Prostate gland (tissue), 2 donors: ENCODE results near the gene PRDX1.

ENCODE experiments used
- POLR2AphosphoS5 ChIP-seq: sonication (generic); formaldehyde crosslinking; IDR thresholded peaks from one replicate; pipeline ENCODE4 v1.6.1; 2017; ENCODE audit warnings: antibody characterized with exemption
- TF ChIP-seq, protein P1 (sequence below), 4 experiments: fragments of 200-600 bp in 2 of 4; fragments of 450-650 bp in 2 of 4; sonication (generic) in 2 of 4; IDR thresholded peaks; 1 replicate in 3 of 4; 2 replicates in 1 of 4; pipeline ENCODE4 v1.5.1; 2016 to 2019; ENCODE audit warnings: antibody characterized with exemption in 4 of 4, mild to moderate bottlenecking in 2 of 4, moderate library complexity in 2 of 4

DNA sequence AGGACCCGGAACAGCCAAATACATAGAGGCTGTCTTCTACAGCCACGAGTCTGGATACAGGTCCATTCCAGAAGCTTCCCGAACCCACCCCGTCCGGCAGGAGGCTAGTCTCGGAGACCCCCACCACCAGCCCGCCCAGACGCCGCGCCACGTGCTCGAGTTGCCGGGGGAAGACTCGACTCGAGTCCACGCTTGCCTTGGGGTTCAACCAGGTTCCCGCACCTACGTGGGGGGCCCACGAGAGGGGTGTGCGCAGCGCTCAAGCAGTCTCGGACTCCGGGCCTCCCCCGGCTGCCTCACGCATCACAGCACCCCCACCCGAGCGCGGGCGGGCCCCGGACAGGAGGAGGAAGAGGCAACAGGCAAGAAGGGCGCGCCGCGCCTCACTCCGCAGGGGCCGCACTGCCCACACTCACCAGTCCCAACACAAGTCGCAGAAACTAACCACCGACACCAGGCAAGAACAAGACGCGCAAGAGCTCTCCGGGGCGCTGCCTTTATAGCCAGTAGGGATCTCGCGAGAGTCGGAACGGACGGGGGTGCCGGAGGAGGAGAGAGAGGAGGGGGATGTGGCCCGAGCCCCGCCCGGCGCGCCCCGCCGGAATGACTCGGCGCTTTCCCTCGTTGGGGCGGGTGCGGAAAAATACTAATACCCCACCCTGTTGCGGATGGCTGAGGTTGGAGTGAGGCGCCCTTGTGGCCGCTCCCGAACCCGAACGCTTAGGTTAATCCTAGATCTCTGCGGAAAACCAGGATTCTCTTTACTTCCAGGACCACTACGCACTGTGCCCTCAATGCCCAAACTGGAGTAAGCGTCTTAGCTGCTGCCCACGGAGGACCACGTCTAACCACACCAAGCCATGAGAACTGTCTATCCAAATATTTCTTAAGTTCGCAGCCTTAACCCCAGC lies at the start of gene PRDX1:
- TF ChIP-seq, protein P1, sequence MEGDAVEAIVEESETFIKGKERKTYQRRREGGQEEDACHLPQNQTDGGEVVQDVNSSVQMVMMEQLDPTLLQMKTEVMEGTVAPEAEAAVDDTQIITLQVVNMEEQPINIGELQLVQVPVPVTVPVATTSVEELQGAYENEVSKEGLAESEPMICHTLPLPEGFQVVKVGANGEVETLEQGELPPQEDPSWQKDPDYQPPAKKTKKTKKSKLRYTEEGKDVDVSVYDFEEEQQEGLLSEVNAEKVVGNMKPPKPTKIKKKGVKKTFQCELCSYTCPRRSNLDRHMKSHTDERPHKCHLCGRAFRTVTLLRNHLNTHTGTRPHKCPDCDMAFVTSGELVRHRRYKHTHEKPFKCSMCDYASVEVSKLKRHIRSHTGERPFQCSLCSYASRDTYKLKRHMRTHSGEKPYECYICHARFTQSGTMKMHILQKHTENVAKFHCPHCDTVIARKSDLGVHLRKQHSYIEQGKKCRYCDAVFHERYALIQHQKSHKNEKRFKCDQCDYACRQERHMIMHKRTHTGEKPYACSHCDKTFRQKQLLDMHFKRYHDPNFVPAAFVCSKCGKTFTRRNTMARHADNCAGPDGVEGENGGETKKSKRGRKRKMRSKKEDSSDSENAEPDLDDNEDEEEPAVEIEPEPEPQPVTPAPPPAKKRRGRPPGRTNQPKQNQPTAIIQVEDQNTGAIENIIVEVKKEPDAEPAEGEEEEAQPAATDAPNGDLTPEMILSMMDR (IDR thresholded peaks at IDR 0.05): peak in 1 of 4 experiments; percentile 43
- TF ChIP-seq POLR2AphosphoS5: peak; percentile 100
